B cell (primary cell): ENCODE results near the gene ENC1. TPM values are rescaled to one million over a fixed set of nuclear protein-coding genes. Genes with fewer than 3 reads are reported as not detected.

Experiments used
- ATAC-seq: fragments of 200-7000 bp; cut with Tn5 transposase; one replicate; pipeline ENCODE4 v1.10.0; 2021; ENCODE audit warnings: low read depth, mild to moderate bottlenecking, moderate number of reproducible peaks, moderate library complexity
- CTCF ChIA-PET: fragments of 350-600 bp; sonication (Branson Sonifier 250); formaldehyde crosslinking; loops from one replicate; lab custom pipeline; 2021; ENCODE audit warnings: antibody characterized with exemption, inconsistent platforms; lab: Charles Lee
- POLR2A ChIA-PET: fragments of 350-600 bp; sonication (Branson Sonifier 250); formaldehyde crosslinking; loops from one replicate; lab custom pipeline; 2021; ENCODE audit warnings: antibody characterized with exemption; lab: Charles Lee
- DNase-seq: peaks from one replicate; pipeline ENCODE4 v3.0.0; 2013
- H2AFZ ChIP-seq: 2 replicates; pipeline ENCODE4 v1.6.1; 2012; ENCODE audit warnings: mild to moderate bottlenecking, low read depth, low read length; ENCODE audit not compliant: insufficient read depth, poor library complexity, severe bottlenecking
- H3K27ac ChIP-seq, 2 donors: 1 replicate in 1 of 2; 2 replicates in 1 of 2; pipeline ENCODE4 v1.5.1; 2012 to 2013; ENCODE audit warnings: low read length in 2 of 2, mild to moderate bottlenecking in 2 of 2, moderate library complexity in 1 of 2
- H3K27me3 ChIP-seq, 4 experiments: fragments of 200-600 bp in 1 of 4; sonication (generic) in 1 of 4; replicated peaks in 1 of 4; 1 replicate in 2 of 4; 2 replicates in 2 of 4; pipeline versions ENCODE4 v1.6.1 to v1.7.0; 2013 to 2016; ENCODE audit warnings: low read length in 3 of 4, mild to moderate bottlenecking in 2 of 4, mixed read lengths in 1 of 4, moderate library complexity in 1 of 4; ENCODE audit not compliant: insufficient read depth in 4 of 4, control insufficient read depth in 3 of 4; ENCODE audit errors: control extremely low read depth in 1 of 4
- H3K36me3 ChIP-seq, 2 experiments: replicated peaks in 1 of 2; 1 replicate in 1 of 2; 2 replicates in 1 of 2; pipeline versions ENCODE4 v1.6.1 to v1.7.1; 2013; ENCODE audit warnings: low read length in 1 of 2; ENCODE audit not compliant: insufficient read depth in 2 of 2, control insufficient read depth in 1 of 2; ENCODE audit errors: control extremely low read depth in 1 of 2, extremely low read depth in 1 of 2
- H3K4me1 ChIP-seq, 2 donors: fragments of 200-600 bp in 1 of 2; sonication (generic) in 1 of 2; 1 replicate in 1 of 2; 2 replicates in 1 of 2; pipeline versions ENCODE4 v1.5.1 to v1.6.1; 2013 to 2017; ENCODE audit warnings: low read length in 2 of 2; ENCODE audit not compliant: control insufficient read depth in 2 of 2, insufficient read depth in 2 of 2
- H3K4me2 ChIP-seq: replicated peaks from 2 replicates; pipeline ENCODE3; 2012; ENCODE audit warnings: mild to moderate bottlenecking, low read depth, low read length; ENCODE audit not compliant: poor library complexity, severe bottlenecking
- H3K4me3 ChIP-seq, 5 experiments: fragments of 200-600 bp in 1 of 5; sonication (generic) in 1 of 5; 1 replicate in 3 of 5; 2 replicates in 2 of 5; pipeline versions ENCODE4 v1.5.1 to v1.7.0; 2011 to 2016; ENCODE audit warnings: low read length in 4 of 5, mild to moderate bottlenecking in 4 of 5, low read depth in 2 of 5, control low read depth in 1 of 5, moderate library complexity in 1 of 5; ENCODE audit not compliant: insufficient read depth in 1 of 5; ENCODE audit errors: control extremely low read depth in 1 of 5, extremely low read depth in 1 of 5
- H3K79me2 ChIP-seq: fragments of 200-600 bp; sonication (generic); one replicate; pipeline ENCODE4 v1.6.0; 2016; ENCODE audit warnings: low read length; ENCODE audit not compliant: control insufficient read depth, insufficient read depth
- H3K9ac ChIP-seq: fragments of 200-600 bp; sonication (generic); 2 replicates; pipeline ENCODE4 v1.6.1; 2017; ENCODE audit warnings: mild to moderate bottlenecking, low read length, moderate library complexity
- H3K9me3 ChIP-seq, 3 donors: one replicate each; pipeline versions ENCODE4 v1.6.1 to v1.7.1; 2013; ENCODE audit warnings: low read length in 2 of 3; ENCODE audit not compliant: control insufficient read depth in 2 of 3, insufficient read depth in 1 of 3; ENCODE audit errors: control extremely low read depth in 1 of 3
- H4K20me1 ChIP-seq: 2 replicates; pipeline ENCODE4 v1.6.0; 2012; ENCODE audit warnings: mild to moderate bottlenecking, low read length; ENCODE audit not compliant: insufficient read depth, control insufficient read depth, poor library complexity, severe bottlenecking
- H3K27ac Mint-ChIP-seq: one replicate; pipeline ENCODE4 v1.8.0; 2021; ENCODE audit warnings: mixed read lengths
- H3K27me3 Mint-ChIP-seq: one replicate; pipeline ENCODE4 v1.8.0; 2021; ENCODE audit warnings: mixed read lengths
- H3K4me1 Mint-ChIP-seq: one replicate; pipeline ENCODE4 v1.8.0; 2021; ENCODE audit warnings: mixed read lengths
- H3K4me3 Mint-ChIP-seq: one replicate; pipeline ENCODE4 v1.8.0; 2021; ENCODE audit warnings: mixed read lengths
- H3K9me3 Mint-ChIP-seq: one replicate; pipeline ENCODE4 v1.8.0; 2022; ENCODE audit warnings: mixed read lengths; ENCODE audit not compliant: insufficient read depth
- EZH2 ChIP-seq: IDR thresholded peaks from 2 replicates; pipeline ENCODE4 v1.6.1; 2012; ENCODE audit warnings: borderline replicate concordance, low read depth, mild to moderate bottlenecking, moderate library complexity, low read length; ENCODE audit not compliant: insufficient read depth, poor library complexity, severe bottlenecking
- WGBS: methylation state at CpG from one replicate; pipeline ENCODE4 v1.1.5; 2013; ENCODE audit warnings: missing lambda C conversion rate; ENCODE audit not compliant: insufficient coverage; 5-methylcytosine and 5-hydroxymethylcytosine counted together
- intact Hi-C: fragments of 100-400 bp; cut with micrococcal nuclease; formaldehyde crosslinking; loops from one replicate; pipeline ENCODE4 v1.10.0; 2022
- polyA plus RNA-seq: library from polyadenylated mRNA; depleted of rRNA; stranded (reverse); fragments of >200 nt; gene quantifications from 2 replicates; pipeline ENCODE4 v1.2.3, GENCODE V29; 2012
- total RNA-seq, 2 donors: library from RNA; stranded (reverse); fragments of 120-200 nt in 1 of 2; gene quantifications; 1 replicate in 1 of 2; 2 replicates in 1 of 2; pipeline versions ENCODE4 v1.2.3 to v1.2.4, GENCODE V29; 2013 to 2022
- TF ChIP-seq, protein P1 (sequence below): fragments of 200-600 bp; IDR thresholded peaks from one replicate; pipeline ENCODE4 v1.8.0; 2022; ENCODE audit warnings: antibody characterized with exemption, mild to moderate bottlenecking

The ENC1 gene
- total and polyA plus RNA-seq, 2 donors (not counting 1 experiment from before 2014, with no cell fraction given), result 7.2 to 14.6 TPM

- ATAC-seq, result no peak
- H3K9me3 ChIP-seq, result no peaks in the 10 kb centered on the region
- no peak overlapping the region for H3K4me3 ChIP-seq
- 80% methylated on average over 1 of the region's 1 CpG for WGBS
- ChIA-PET POLR2A (no interaction called here), CTCF (interaction anchor here (0.7 to 8.4 kb wide), 4 partner anchors 10 to 744 kb away, joined by 3 to 86 read pairs (median 4); no protein-coding TSS in a partner anchor)
- Mint-ChIP-seq H3K27me3 (peaks cover 26% of the 10 kb centered on the region), H3K9me3 (no peaks in the 10 kb centered on the region), H3K4me1 (peaks cover 2% of the 10 kb centered on the region), H3K4me3 (no peak overlapping the region), H3K27ac (no peak overlapping the region)
- H3K27ac ChIP-seq, result no peak overlapping the region
- peaks cover 0 to under 1% of the 10 kb centered on the region in 2 donors for H3K4me1 ChIP-seq
- intact Hi-C loops, result loop anchor here (10.0 kb wide), 3 partner anchors 432 to 1082 kb away; partner anchors contain the start of genes ANKRA2 and UTP15
- no peak for DNase-seq
- H3K27me3 ChIP-seq, result peaks cover 0 to 10% (median 6%) of the 10 kb centered on the region in 4 experiments
- no peak overlapping the region for H3K9ac ChIP-seq
- no peaks in the 10 kb centered on the region for H3K79me2 ChIP-seq
- TF ChIP-seq EZH2, result no peak
- TF ChIP-seq, protein P1, sequence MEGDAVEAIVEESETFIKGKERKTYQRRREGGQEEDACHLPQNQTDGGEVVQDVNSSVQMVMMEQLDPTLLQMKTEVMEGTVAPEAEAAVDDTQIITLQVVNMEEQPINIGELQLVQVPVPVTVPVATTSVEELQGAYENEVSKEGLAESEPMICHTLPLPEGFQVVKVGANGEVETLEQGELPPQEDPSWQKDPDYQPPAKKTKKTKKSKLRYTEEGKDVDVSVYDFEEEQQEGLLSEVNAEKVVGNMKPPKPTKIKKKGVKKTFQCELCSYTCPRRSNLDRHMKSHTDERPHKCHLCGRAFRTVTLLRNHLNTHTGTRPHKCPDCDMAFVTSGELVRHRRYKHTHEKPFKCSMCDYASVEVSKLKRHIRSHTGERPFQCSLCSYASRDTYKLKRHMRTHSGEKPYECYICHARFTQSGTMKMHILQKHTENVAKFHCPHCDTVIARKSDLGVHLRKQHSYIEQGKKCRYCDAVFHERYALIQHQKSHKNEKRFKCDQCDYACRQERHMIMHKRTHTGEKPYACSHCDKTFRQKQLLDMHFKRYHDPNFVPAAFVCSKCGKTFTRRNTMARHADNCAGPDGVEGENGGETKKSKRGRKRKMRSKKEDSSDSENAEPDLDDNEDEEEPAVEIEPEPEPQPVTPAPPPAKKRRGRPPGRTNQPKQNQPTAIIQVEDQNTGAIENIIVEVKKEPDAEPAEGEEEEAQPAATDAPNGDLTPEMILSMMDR, result no peak
- H3K4me2 ChIP-seq, result no peak overlapping the region
- H3K36me3 ChIP-seq, result no peaks in the 10 kb centered on the region
- no peak overlapping the region for H2AFZ ChIP-seq
- no peaks in the 10 kb centered on the region for H4K20me1 ChIP-seq
Measured at GRCh38 chr5:74647096-74647495, 6.6 kb upstream of the ENC1 start.

DNA sequence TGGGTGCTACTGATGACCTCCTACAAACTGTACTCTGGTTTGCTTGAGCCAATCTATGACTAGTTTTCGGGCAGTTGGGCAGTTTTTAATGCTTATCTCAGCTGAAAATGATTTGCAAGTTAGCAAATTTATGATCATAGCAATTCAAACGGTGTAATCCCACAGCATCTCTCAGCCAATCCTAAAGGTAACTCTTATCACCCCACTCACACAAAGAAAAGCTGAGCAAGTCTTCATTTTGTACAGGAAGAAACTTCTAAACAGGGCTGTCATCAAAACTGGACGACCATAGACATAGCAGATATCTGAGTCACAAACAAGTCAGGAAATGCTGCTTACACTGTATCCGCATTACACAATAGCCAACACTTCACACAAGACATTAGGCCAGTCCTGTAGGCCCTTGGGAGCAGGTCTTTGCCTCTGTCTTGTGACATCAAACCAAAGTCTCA is 2.6 kb upstream of the ENC1 start:
- WGBS, result 64% methylated on average over 3 of the region's 4 CpGs
- no peak for DNase-seq
- Histone ChIP-seq H3K4me2 (no peak overlapping the region), H3K4me3 (no peak overlapping the region), H3K9me3 (no peaks in the 10 kb centered on the region), H2AFZ (no peak overlapping the region), H3K9ac (no peak overlapping the region), H3K36me3 (no peaks in the 10 kb centered on the region), H3K27ac (no peak overlapping the region), H3K79me2 (peaks cover 15% of the 10 kb centered on the region), H4K20me1 (no peaks in the 10 kb centered on the region), H3K27me3 (peaks cover 0 to under 1% (median 0%) of the 10 kb centered on the region in 4 experiments), H3K4me1 (peaks cover 15 to 31% of the 10 kb centered on the region in 2 donors)
- peaks cover 21% of the 10 kb centered on the region for H3K4me1 Mint-ChIP-seq
- no peaks in the 10 kb centered on the region for H3K9me3 Mint-ChIP-seq
- no peak overlapping the region for H3K4me3 Mint-ChIP-seq
- ChIA-PET CTCF (interaction anchor here (0.8 to 8.4 kb wide), 6 partner anchors 9 to 740 kb away, joined by 3 to 86 read pairs (median 5); no protein-coding TSS in a partner anchor), POLR2A (no interaction called here)
- no peak for ATAC-seq
- TF ChIP-seq, protein P1, result no peak
- TF ChIP-seq EZH2, result no peak
- intact Hi-C loops, result loop anchor here (5.0 to 10.0 kb wide), 4 partner anchors 428 to 1826 kb away; partner anchors contain the start of genes ANKRA2, TNPO1 and UTP15
- peaks cover 5% of the 10 kb centered on the region for H3K27me3 Mint-ChIP-seq
- H3K27ac Mint-ChIP-seq, result no peak overlapping the region
